Superior temporal gyrus (tissue), 1 donor: ENCODE measurements around the gene KCNH4.

ENCODE experiments used
- DNase-seq: peaks from one replicate; pipeline ENCODE4 v3.0.0-alpha.2; 2016; ENCODE audit errors: extremely low spot score

The KCNH4 gene

GRCh38 chr17:42136654-42137051 is 44.3 kb downstream of the KCNH4 start:
- no peak for DNase-seq

- no peak for DNase-seq
These were observed 45.0 kb downstream of the KCNH4 start for GRCh38 chr17:42135664-42136653.

- no peak for DNase-seq
These were observed 45.8 kb downstream of the KCNH4 start for GRCh38 chr17:42135151-42135550.

DNA sequence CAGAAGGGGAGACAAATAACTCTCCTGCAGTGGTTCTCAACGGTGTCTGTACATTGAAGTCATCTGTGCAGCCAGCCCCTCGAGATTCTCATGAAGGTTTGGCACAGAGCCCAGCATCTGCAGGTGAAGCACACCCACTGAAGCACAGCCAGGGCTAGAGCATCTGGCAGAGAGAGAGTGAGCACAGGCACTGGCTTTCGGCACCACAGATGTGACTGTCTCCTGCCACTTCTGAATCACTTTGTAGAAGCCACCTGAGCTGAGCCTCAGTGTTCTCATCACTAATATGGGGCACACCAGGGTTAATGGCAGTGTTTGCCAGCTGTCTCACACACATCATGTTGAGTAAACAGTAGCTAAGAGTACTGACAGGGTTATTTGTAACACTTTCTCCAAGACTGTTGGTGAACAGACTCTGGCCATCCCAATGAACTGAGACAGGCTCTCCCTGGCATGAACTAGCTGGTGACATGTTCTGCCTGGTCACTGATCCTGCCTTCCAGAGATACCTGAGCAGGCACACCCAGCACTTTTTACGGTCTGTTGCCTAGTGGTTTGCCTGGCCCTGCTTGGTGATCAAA is 47.4 kb downstream of the KCNH4 start:
- DNase-seq: no peak

- DNase-seq: peak; percentile 85
These were observed 48.0 kb downstream of the KCNH4 start for GRCh38 chr17:42132941-42133340.

DNA sequence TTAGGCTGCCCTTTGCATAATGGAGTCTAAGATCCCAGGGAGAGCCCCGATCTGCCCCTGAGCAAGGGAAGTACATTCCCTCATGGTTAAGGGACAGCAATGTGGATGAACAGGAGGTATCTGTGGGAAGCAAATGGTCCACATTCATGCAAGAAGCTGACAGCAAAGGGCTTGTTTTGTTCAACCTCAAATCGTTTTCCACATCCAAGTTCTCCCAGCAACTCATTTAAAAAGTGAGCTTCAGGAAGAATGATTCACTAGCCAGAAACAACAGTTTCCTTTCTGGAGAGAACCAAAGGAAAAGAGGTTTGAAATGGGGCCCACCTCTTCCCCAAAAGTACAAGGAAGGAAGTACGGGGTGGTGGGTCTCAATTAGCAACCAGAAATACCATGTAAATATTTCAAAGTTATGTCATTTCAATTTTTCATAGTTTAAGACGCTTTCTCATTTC is 48.9 kb downstream of the KCNH4 start:
- no peak for DNase-seq

DNA sequence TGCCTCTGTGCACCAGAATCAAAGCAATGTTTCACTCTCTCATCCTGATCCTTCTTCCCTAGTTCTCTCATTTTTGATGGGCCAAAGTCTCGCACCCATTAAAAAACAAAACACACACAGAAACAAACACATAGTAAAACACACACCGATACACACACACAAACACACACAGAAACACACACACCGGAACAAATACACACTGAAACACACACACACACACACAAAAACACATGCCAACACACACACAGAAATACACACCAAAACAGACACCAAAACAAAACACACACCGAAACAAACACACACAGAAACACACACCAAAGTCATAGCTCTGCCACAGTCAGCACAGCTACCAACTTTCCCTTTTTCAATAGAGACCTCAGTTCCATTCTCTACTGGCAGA is 49.7 kb downstream of the KCNH4 start:
- DNase-seq: no peak

DNA sequence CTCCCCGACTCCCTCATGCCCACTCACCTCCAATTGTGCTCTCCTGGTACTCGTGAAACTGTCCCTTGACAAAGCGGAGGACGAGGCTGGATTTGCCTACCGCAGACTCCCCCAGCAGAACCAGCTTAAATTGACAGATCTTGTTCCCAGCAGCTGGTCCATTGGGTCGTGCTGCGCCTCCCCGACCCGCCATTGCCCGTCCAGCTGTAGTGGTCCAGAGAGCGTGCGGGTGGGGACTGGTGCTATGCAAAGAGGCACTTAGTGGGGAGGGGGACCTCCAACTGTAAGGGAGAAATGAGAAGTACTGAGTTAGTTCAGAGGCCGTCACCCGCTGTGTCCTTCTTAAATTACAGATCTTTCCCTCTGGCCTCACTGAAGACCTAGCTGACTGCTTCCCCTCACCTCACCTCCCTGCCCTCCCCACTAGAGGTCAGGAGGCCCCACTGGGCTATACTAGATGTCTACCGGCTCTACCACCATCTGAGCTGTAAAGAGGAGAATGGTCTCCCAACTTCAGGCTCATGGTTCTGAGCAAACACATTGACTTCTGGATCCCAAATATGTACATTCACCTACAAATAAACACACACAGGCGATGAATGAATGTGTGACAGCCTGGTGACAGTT is 50.5 kb downstream of the KCNH4 start:
- no peak for DNase-seq

DNA sequence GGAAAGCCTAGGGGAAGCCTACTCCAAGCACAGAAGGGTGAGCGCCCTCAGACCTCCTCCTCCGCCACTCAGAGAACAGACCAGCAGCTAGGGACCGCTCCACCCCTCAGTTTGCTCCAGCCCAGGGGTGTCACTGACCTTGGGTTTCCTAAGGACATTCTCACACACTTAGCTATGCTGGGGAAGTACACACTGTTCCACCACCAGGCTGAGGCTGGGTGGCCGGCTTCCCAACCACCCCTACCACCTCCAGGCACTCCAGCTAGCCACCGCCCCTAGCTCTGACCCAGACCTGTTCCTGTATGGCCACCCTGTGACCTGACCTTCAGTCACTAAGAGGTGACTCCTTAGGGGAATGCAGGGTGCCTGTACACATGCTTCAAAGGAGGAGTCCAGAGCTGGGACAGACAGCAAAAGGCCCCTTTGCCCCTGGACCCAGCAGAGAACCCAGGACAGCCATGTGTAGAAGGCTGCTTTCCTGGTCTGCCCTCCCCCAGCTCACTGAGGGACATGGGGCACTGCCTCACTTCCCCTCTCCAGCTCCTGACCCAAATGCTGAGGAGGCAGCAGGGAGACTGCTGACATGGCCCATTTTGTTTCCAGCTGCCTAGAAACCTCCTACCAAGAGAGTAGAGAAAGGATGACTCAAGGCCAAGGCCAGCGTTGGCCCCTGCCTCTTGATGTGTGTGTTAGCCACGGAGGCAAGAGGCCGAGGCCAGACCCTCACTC is 51.7 kb downstream of the KCNH4 start:
- DNase-seq: no peak

DNA sequence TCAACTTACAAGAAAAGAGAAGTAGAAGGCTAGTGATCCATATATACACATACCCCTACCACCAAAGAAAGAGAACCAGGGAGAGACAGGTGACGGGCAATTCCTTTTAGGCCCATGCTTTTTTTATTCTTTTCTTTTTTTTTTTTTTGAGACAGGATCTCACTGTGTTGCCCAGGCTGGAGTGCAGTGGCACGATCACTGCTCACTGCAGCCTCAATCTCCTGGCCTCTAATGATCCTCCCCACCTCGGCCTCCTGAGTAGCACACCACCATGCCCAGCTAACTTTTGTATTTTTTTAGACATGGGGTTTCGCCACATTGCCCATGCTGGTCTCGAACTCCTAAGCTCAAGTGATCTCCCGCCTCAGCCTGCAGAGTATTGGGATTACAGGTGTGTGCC is 53.5 kb downstream of the KCNH4 start:
- DNase-seq: no peak

GRCh38 chr17:42126836-42127235 is 54.1 kb downstream of the KCNH4 start:
- no peak for DNase-seq

GRCh38 chr17:42125565-42125964 is 55.4 kb downstream of the KCNH4 start:
- no peak for DNase-seq

DNA sequence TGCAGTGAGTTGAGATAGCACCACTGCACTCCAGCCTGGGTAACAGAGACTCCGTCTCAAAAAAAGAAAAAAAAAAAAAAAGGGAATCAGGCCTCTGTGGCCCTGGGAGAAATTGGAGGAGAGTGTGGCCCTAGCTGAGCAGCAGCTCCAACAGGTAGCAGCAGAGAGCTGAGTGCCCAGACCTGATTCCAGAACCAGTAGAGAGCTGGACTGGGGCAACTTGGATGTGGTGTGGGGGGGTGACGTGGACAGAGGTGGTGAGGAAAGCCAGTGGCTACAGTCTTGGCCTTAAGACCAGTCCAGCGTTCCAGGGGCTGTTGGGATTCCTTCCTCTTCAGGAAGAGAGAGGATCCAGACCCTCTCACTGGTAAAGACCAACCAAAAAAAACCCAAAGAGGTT is 56.7 kb downstream of the KCNH4 start:
- DNase-seq: no peak

GRCh38 chr17:42122371-42123303 is 58.3 kb downstream of the KCNH4 start, which contains the start of gene HSPB9:
HSPB9 (plus strand) TSS chr17:42122804; CDS start chr17:42122851, 47 bp downstream.
- DNase-seq: no peak

DNA sequence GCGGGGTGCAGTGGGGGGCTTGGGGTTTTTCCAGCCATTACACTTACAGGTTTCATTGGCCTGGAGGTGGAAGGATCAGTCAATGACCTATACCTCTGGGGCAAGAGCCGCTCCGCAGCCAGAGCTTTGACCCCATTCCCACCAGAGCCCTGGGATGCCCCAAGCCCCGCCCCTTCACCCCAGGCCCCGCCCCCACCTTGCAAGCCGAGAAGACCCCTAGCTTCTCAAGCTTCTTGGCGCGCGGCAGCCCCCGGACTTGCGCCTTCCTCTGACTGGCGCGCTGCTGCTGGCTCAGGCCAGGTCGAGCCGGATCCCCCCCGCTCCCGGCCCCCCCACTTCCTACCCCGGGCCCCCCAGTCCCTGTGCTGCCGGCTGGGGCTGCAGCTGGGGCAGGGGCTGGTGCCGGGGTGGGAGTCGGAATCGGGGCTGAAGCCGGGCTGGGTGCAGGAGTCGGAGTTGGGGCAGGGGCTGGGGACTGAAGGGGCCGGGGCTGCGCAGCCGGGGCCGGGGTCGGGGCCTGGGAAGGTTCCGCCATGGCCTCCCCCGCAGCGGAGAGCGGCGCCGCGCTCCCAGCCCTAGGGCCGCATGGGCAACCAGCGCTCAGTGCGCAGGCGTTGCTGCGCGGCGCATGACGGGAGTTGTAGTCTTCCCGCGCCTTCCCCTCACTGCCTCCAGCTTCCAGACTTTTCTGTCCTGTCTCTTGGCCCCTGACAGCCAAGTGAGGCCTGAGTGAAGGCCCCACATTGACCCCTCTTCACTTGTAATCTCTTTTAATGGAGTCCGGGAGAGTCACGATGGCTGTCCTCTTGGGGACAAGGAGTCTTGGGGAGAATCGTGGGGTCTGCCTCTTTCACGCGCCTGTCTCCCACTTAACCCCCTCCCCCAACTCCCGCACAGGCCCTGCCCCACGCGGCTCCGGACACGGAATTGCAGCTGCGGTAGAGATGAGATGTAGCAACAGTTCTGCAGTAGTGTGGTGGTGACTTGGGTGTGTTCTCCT is 59.9 kb downstream of the KCNH4 start, which contains the start of gene KAT2A:
KAT2A (minus strand) TSS at position 598 of the 1,000 bp plus-strand sequence; CDS start at position 535, 63 bp downstream.
- DNase-seq: peak; percentile 94

DNA sequence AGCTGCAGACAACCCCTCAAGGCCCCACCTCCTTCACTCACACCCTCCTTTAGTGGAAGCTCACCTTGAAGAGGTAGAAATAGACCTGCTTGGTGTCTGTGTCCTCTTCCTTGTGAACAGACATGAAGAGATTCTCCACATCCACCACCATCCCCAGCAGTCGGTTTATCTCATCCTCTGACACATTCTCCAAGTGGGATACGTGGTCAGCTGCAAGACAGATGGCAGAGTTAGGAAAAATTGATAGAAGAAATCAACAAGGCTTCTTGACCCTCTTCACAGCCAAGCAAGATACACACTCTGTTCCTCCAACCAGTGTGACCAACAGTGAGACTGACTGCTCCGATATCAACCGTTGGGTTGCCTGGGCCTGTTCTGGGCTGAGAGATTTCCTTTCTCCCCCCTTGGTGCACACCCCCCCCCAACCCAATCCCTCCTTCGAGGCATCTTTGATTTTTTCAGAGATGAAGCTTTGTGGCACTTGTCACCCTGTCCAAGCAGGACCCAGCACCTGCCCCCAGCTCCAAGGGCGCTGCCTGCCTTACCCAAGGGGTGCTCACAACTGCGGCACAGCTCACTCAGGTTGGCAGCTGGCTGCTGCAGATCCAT is 60.7 kb downstream of the KCNH4 start:
- DNase-seq: no peak

GRCh38 chr17:42119301-42119700 is 61.6 kb downstream of the KCNH4 start:
- no peak for DNase-seq

DNA sequence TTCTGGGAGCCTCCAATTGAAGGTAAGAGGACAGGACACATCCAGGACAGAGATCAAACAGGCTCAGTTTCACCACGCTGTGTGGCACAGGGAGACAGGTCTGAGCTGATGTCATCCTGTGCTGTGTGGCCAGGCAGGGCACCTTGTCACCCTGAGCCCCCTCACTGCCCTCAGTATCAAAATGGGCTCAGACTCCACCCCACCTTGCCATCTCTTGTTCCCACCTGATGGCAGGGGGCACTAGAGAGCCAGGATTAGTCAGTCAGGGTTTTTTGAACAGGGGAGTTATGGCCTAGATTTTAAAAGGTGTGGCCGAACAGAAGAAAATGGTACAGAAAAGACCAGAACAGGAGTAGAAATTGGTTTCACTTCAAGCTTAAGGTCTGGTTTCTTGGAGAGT is 62.4 kb downstream of the KCNH4 start:
- DNase-seq: no peak

DNA sequence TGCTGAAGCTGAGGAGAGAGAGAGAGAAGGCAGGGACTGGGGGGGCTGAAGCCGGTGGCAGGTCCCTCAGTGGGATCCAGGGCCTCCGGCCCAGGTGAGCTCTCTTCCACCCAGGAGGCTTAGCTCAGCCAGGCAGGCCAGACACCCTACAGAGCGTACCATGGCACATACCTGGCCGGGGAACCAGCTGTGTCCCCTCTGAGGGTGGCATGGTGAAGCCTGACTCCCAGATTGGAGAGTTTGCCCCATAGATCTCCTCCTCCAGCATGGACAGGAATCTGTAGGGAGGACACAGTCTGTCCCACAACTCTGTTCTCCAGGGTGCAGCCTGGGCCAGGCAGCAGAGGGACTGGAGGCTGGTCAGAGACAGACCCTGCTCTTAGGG is 62.8 kb downstream of the KCNH4 start:
- DNase-seq: no peak
